ENCODE results near the gene AGAP9. TPM values are rescaled to one million over a fixed set of nuclear protein-coding genes. Genes with fewer than 3 reads are reported as not detected.
"Not testable (repeated sequence)": the region's sequence is repeated elsewhere in the genome, so short reads cannot be mapped to it uniquely, and the experiment has no call there.

The AGAP9 gene
- total RNA-seq, 1 donor from 2014 or later, result 12.2 TPM

DNA sequence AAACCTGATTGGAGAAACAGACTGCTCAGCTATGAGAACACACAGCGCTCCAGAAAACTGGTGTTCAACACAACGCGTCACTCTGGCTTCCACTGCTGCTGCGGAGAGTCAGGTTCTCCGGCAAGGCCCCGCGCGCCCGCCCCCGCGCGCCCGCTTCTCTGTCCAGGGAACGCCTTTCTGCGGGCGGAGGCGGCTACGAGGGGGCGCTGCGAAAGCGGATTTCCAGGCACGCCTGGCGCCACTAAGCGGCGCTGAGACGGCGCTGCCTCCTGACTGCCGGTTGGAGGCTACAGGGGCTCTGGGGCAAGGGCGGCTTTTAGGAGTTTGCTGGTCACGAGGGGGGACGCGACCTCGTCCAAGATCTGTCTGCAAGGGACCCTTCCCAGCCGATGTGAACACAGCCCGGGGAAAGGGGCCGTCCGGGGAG lies 62.2 kb downstream of the AGAP9 start:
- DNase-seq (ENCODE audit: low read depth, low spot score), result peak; percentile 33
- H3K36me3 Mint-ChIP-seq (ENCODE audit: low read depth); H3K9me3 Mint-ChIP-seq; H3K27me3 Mint-ChIP-seq (ENCODE audit: low read depth); H3K27ac Mint-ChIP-seq (ENCODE audit: unreplicated experiment): not testable (repeated sequence)
- TF ChIP-seq, protein P1, sequence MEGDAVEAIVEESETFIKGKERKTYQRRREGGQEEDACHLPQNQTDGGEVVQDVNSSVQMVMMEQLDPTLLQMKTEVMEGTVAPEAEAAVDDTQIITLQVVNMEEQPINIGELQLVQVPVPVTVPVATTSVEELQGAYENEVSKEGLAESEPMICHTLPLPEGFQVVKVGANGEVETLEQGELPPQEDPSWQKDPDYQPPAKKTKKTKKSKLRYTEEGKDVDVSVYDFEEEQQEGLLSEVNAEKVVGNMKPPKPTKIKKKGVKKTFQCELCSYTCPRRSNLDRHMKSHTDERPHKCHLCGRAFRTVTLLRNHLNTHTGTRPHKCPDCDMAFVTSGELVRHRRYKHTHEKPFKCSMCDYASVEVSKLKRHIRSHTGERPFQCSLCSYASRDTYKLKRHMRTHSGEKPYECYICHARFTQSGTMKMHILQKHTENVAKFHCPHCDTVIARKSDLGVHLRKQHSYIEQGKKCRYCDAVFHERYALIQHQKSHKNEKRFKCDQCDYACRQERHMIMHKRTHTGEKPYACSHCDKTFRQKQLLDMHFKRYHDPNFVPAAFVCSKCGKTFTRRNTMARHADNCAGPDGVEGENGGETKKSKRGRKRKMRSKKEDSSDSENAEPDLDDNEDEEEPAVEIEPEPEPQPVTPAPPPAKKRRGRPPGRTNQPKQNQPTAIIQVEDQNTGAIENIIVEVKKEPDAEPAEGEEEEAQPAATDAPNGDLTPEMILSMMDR (conservative IDR thresholded peaks at IDR 0.05), result peak; percentile 52
- Mint-ChIP-seq H3K4me3 (peak overlapping the region; percentile 69), H3K4me1 (peaks cover 14% of the 10 kb centered on the region)

GRCh38 chr10:47458466-47459154 lies 64.8 kb downstream of the AGAP9 start:
- Mint-ChIP-seq H3K9me3 (no peaks in the 10 kb centered on the region), H3K36me3 (ENCODE audit: low read depth) (no peaks in the 10 kb centered on the region), H3K4me1 (peaks cover 13% of the 10 kb centered on the region), H3K4me3 (no peak overlapping the region), H3K27ac (ENCODE audit: unreplicated experiment) (no peak overlapping the region), H3K27me3 (ENCODE audit: low read depth) (no peaks in the 10 kb centered on the region)
- DNase-seq (ENCODE audit: low read depth, low spot score), result no peak
- TF ChIP-seq, protein P1 (conservative IDR thresholded peaks at IDR 0.05), result no peak

DNA sequence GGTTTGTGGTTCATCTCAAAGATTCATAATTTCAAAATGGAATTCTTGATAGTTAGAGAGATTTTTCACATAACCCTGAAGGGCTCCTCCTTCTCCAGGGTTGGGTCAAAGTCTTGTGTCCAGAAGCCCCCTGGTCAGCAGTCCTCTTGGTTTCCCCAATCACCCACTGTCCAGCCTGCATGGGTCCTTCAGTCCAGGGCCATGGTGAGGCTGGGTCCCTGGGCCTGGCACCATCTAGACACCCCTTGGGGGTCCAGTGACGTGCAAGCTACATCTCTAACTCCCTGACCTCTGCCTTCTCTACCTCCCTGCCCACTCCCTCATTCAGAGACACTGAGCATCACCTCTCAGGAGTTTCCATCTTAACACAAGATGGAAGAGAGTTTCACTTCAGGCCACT lies 65.6 kb downstream of the AGAP9 start:
- H3K4me3 Mint-ChIP-seq, result no peak overlapping the region
- TF ChIP-seq, protein P1 (conservative IDR thresholded peaks at IDR 0.05), result no peak
- H3K9me3 Mint-ChIP-seq, result no peaks in the 10 kb centered on the region
- H3K27me3 Mint-ChIP-seq (ENCODE audit: low read depth), result no peaks in the 10 kb centered on the region
- DNase-seq (ENCODE audit: low read depth, low spot score), result no peak
- peaks cover 13% of the 10 kb centered on the region for H3K4me1 Mint-ChIP-seq
- H3K36me3 Mint-ChIP-seq (ENCODE audit: low read depth), result no peaks in the 10 kb centered on the region
- H3K27ac Mint-ChIP-seq (ENCODE audit: unreplicated experiment), result no peak overlapping the region

DNA sequence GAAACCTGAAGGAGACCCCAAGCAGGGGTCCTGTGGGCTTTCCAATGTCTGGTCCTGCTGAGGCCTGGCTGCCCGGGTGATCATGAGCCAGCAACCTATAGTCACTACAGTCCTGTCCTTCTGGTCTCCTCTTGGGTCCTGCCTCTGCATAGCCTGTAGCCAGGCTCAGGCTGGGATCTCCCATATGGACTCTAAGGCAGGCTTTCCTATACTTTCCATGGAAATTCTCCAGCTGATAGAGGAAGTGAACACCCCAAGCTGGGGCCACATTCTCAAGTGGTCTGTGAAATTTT lies 66.0 kb downstream of the AGAP9 start:
- H3K36me3 Mint-ChIP-seq (ENCODE audit: low read depth), result no peaks in the 10 kb centered on the region
- H3K27ac Mint-ChIP-seq (ENCODE audit: unreplicated experiment), result no peak overlapping the region
- H3K9me3 Mint-ChIP-seq, result no peaks in the 10 kb centered on the region
- no peak for DNase-seq (ENCODE audit: low read depth, low spot score)
- H3K27me3 Mint-ChIP-seq (ENCODE audit: low read depth), result no peaks in the 10 kb centered on the region
- H3K4me3 Mint-ChIP-seq, result no peak overlapping the region
- TF ChIP-seq, protein P1 (conservative IDR thresholded peaks at IDR 0.05), result no peak
- H3K4me1 Mint-ChIP-seq, result peaks cover 13% of the 10 kb centered on the region

GRCh38 chr10:47456794-47457527 lies 66.5 kb downstream of the AGAP9 start:
- Mint-ChIP-seq H3K4me3 (no peak overlapping the region), H3K27ac (ENCODE audit: unreplicated experiment) (no peak overlapping the region), H3K36me3 (ENCODE audit: low read depth) (no peaks in the 10 kb centered on the region), H3K9me3 (no peaks in the 10 kb centered on the region), H3K4me1 (peaks cover 13% of the 10 kb centered on the region), H3K27me3 (ENCODE audit: low read depth) (no peaks in the 10 kb centered on the region)
- no peak for DNase-seq (ENCODE audit: low read depth, low spot score)
- TF ChIP-seq, protein P1 (conservative IDR thresholded peaks at IDR 0.05), result no peak

Measured in neural crest cell (in vitro differentiated cells).